BE2C (cell line): ENCODE measurements around the gene FANCI.

Source experiments
- DNase-seq: peaks from one replicate; pipeline ENCODE4 v3.0.0-alpha.2; 2020
- H3K27me3 ChIP-seq: fragments of 250-450 bp; sonication (Bioruptor Pico); 2 replicates; pipeline ENCODE4 v1.5.1; 2020; ENCODE audit warnings: mild to moderate bottlenecking
- H3K36me3 ChIP-seq: fragments of 250-450 bp; sonication (Bioruptor Pico); 2 replicates; pipeline ENCODE4 v1.5.1; 2020; ENCODE audit warnings: mild to moderate bottlenecking
- H3K4me1 ChIP-seq: fragments of 250-450 bp; sonication (Bioruptor Pico); 2 replicates; pipeline ENCODE4 v1.5.1; 2020
- H3K4me3 ChIP-seq: 2 replicates; pipeline ENCODE4 v1.5.1; 2011; ENCODE audit warnings: low read depth, low read length
- H3K9me3 ChIP-seq: fragments of 250-450 bp; sonication (Bioruptor Pico); 2 replicates; pipeline ENCODE4 v1.5.1; 2020
- TF ChIP-seq, protein P1 (sequence below): IDR thresholded peaks from 2 replicates; pipeline ENCODE4 v1.5.1; 2012; ENCODE audit warnings: mild to moderate bottlenecking, low read depth, low read length

Gene FANCI

DNA sequence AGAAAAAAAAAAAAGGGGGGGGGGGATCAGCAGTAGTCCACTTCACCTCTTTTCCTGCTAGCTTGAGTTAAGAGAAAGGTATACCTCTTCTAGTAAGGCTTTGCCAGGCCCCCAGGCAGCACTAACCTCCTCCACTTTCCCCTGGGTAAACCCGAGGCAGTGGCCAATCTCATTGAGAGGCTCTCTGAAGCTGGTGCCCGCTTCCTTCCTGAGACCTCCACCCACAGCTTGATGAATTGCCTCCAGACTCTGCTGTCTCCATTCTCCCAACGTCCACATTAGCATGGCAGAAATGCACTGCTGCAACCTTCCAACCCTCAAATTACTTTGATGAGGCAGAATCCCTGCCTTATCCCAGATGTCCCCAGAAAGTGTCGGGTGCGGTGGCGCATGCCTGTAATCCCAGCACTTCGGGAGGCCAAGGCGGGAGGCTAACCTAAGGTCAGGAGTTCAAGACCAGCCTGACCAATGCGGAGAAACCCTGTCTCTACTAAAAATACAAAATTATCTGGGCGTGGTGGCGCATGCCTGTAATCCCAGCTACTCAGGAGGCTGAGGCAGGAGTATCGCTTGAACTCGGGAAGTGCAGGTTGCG, 37.7 kb upstream of the FANCI start:
- H3K4me1 ChIP-seq = no peaks in the 10 kb centered on the region
- H3K9me3 ChIP-seq = no peaks in the 10 kb centered on the region
- no peak overlapping the region for H3K4me3 ChIP-seq
- DNase-seq = no peak
- TF ChIP-seq, protein P1, sequence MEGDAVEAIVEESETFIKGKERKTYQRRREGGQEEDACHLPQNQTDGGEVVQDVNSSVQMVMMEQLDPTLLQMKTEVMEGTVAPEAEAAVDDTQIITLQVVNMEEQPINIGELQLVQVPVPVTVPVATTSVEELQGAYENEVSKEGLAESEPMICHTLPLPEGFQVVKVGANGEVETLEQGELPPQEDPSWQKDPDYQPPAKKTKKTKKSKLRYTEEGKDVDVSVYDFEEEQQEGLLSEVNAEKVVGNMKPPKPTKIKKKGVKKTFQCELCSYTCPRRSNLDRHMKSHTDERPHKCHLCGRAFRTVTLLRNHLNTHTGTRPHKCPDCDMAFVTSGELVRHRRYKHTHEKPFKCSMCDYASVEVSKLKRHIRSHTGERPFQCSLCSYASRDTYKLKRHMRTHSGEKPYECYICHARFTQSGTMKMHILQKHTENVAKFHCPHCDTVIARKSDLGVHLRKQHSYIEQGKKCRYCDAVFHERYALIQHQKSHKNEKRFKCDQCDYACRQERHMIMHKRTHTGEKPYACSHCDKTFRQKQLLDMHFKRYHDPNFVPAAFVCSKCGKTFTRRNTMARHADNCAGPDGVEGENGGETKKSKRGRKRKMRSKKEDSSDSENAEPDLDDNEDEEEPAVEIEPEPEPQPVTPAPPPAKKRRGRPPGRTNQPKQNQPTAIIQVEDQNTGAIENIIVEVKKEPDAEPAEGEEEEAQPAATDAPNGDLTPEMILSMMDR = no peak
- H3K27me3 ChIP-seq = no peaks in the 10 kb centered on the region
- H3K36me3 ChIP-seq = no peaks in the 10 kb centered on the region

GRCh38 chr15:89206908-89207331, 36.9 kb upstream of the FANCI start:
- Histone ChIP-seq H3K4me1 (no peaks in the 10 kb centered on the region), H3K4me3 (peak overlapping the region; percentile 29), H3K36me3 (no peaks in the 10 kb centered on the region), H3K27me3 (no peaks in the 10 kb centered on the region), H3K9me3 (no peaks in the 10 kb centered on the region)
- DNase-seq = peak; percentile 84
- TF ChIP-seq, protein P1 = peak; percentile 92

DNA sequence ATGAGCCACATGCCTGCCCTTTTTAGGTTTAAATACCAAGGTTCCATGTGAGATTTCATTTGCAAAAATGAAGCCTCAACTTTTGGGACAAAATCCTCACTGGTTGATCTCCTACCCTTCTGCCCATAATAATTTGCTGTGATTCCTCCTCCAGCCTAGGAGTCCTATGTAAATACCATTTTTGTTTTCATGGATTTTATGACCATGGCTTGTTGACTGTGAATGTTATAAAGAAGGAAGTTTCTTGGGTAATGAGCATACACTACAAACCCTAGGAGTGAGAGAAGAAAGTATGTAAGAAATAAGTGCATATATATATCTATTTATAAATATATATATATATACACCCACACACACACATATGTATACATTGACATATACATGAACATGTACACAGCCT, 35.5 kb upstream of the FANCI start:
- Histone ChIP-seq H3K36me3 (no peaks in the 10 kb centered on the region), H3K4me3 (no peak overlapping the region), H3K4me1 (no peaks in the 10 kb centered on the region), H3K9me3 (no peaks in the 10 kb centered on the region), H3K27me3 (no peaks in the 10 kb centered on the region)
- no peak for DNase-seq
- TF ChIP-seq, protein P1 = no peak

GRCh38 chr15:89209057-89209456, 34.7 kb upstream of the FANCI start:
- no peaks in the 10 kb centered on the region for H3K9me3 ChIP-seq
- TF ChIP-seq, protein P1 = no peak
- H3K36me3 ChIP-seq = no peaks in the 10 kb centered on the region
- H3K4me3 ChIP-seq = no peak overlapping the region
- H3K4me1 ChIP-seq = no peaks in the 10 kb centered on the region
- no peaks in the 10 kb centered on the region for H3K27me3 ChIP-seq
- no peak for DNase-seq

DNA sequence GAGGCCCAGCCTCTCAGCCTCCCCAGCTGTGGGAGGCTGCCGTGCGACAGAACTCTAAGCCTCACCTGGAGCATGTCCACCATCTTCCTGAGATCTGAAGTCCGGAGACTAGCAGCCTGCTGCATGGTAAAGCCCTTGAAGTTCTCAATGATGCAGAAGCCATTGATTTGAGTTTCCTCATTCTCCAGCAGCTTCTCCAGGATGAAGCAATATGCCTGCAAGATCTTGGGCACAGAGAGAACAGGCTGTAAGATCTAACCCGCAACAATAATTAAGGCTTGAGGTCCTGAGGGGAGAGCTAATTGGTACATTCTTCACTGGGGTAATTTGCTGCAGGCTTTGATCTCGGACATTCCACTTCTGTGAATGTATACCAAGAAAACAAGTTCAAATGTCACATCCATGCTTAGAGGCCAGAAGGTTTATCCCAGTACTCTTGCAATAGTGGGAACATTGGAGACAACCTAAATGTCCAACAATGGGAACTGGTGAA, 32.1 kb upstream of the FANCI start:
- no peaks in the 10 kb centered on the region for H3K36me3 ChIP-seq
- no peak overlapping the region for H3K4me3 ChIP-seq
- TF ChIP-seq, protein P1 = no peak
- no peaks in the 10 kb centered on the region for H3K4me1 ChIP-seq
- H3K27me3 ChIP-seq = no peaks in the 10 kb centered on the region
- DNase-seq = no peak
- H3K9me3 ChIP-seq = no peaks in the 10 kb centered on the region

DNA sequence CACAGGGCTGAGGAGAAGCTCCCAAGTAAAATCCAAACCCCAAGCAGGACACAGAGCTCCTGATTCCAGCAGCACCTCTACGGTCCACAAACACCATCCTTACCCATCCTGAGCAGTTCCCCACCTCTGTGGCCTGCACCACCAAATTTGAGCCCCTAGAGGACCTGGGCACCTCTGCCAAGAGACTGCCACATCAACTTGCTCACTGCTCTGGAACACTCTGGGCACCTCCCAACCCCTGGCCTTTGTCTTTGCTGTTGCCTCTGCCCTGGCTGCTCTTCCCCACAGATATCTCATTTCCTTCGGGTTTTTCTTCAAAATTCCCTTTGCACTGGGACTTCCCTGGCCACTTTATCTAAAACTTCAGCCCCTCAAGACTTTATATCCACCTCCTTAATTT, 28.2 kb upstream of the FANCI start:
- Histone ChIP-seq H3K4me3 (no peak overlapping the region), H3K9me3 (no peaks in the 10 kb centered on the region), H3K36me3 (no peaks in the 10 kb centered on the region), H3K27me3 (no peaks in the 10 kb centered on the region), H3K4me1 (no peaks in the 10 kb centered on the region)
- no peak for DNase-seq
- TF ChIP-seq, protein P1 = no peak
